Measurements from ENCODE around the gene ZFYVE28.
"Not testable (repeated sequence)": the region's sequence is repeated elsewhere in the genome, so short reads cannot be mapped to it uniquely, and the experiment has no call there.

ZFYVE28 gene

DNA sequence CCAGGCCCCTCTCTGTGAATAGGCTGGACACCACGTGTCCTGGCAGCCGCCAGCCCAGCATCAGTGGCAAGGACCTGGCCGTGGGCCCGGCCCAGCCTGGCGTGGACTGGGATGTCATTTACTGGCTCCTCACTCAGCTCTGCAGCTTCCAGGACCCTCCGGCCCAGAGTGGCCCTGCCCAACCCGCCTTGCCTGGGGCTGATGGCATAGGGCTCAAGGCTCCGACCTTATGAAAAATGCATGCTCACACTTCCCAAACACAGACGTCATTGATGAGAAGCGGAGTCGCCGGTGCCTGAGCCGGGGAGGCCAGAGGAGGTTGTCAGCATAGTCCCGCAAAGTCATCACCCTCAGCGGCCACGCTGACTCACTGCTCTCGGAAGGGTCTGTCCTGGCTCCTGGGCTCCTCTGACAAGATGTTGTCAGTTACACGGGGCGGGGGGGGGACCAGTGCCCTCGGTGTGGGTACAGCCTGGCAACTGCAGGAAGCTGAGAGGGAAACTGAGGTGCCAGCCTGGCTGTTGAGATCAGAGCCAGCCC, 14.6 kb upstream of the ZFYVE28 start:
- H3K9me3 ChIP-seq: no peaks in the 10 kb centered on the region
- no peaks in the 10 kb centered on the region for H3K36me3 ChIP-seq
- no peaks in the 10 kb centered on the region for H3K27me3 ChIP-seq
- H3K27ac ChIP-seq: no peak overlapping the region
- H3K4me1 ChIP-seq (ENCODE audit: control insufficient read depth in 1 of 2, insufficient read depth in 1 of 2, low read depth in 1 of 2, low read length in 1 of 2): no peaks in the 10 kb centered on the region
- no peak overlapping the region for H3K4me3 ChIP-seq (ENCODE audit: low read depth in 1 of 2, low read length in 1 of 2)
- TF ChIP-seq, protein P1, sequence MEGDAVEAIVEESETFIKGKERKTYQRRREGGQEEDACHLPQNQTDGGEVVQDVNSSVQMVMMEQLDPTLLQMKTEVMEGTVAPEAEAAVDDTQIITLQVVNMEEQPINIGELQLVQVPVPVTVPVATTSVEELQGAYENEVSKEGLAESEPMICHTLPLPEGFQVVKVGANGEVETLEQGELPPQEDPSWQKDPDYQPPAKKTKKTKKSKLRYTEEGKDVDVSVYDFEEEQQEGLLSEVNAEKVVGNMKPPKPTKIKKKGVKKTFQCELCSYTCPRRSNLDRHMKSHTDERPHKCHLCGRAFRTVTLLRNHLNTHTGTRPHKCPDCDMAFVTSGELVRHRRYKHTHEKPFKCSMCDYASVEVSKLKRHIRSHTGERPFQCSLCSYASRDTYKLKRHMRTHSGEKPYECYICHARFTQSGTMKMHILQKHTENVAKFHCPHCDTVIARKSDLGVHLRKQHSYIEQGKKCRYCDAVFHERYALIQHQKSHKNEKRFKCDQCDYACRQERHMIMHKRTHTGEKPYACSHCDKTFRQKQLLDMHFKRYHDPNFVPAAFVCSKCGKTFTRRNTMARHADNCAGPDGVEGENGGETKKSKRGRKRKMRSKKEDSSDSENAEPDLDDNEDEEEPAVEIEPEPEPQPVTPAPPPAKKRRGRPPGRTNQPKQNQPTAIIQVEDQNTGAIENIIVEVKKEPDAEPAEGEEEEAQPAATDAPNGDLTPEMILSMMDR (IDR thresholded peaks at IDR 0.05): no peak

DNA sequence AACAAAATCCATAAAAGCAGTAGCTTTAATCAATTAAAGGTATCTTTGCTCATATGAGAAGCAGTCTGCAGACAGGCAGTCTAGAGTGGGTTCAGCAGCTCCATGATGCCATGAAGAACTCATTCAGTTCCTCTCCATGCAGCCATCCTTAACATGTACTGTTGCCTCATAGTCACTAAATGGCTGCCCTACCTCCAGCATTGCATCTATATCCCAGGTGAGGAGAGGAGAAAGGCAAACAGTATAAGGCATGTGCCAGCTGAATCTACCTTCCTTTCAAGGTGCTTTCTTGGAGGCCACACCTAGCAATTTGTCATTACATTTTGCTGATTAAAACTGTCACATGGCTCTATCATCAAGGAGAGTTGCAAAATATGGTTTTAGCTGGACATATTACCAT, 13.6 kb upstream of the ZFYVE28 start:
- Histone ChIP-seq H3K4me3 (ENCODE audit: low read depth in 1 of 2, low read length in 1 of 2) (no peak overlapping the region), H3K4me1 (ENCODE audit: control insufficient read depth in 1 of 2, insufficient read depth in 1 of 2, low read depth in 1 of 2, low read length in 1 of 2) (no peaks in the 10 kb centered on the region), H3K27me3 (no peaks in the 10 kb centered on the region), H3K27ac (no peak overlapping the region), H3K9me3 (no peaks in the 10 kb centered on the region), H3K36me3 (no peaks in the 10 kb centered on the region)
- TF ChIP-seq, protein P1 (IDR thresholded peaks at IDR 0.05): no peak

DNA sequence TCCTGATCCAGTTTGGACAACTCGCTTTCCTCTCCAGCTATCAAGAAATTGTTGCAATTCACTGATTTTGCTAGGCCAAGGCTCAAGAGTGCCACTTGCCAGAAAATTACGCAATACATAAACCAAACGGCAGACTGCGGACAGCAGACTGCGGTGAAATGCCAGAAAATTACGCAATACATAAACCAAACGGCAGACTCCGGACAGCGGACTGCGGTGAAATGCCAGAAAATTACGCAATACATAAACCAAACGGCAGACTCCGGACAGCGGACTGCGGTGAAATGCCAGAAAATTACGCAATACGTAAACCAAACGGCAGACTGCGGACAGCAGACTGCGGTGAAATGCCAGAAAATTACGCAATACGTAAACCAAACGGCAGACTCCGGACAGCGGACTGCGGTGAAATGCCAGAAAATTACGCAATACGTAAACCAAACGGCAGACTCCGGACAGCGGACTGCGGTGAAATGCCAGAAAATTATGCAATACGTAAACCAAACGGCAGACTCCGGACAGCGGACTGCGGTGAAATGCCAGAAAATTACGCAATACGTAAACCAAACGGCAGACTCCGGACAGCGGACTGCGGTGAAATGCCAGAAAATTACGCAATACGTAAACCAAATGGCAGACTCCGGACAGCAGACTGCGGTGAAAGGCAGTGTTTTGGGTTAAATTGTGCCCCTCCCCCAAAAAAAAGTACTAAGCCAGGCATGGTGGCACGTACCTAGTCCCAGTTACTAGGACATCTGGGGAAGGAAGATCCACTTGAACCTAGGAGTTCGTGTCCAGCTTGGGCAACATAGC, 11.7 kb upstream of the ZFYVE28 start:
- not testable (repeated sequence) for H3K27me3 ChIP-seq; H3K4me3 ChIP-seq (ENCODE audit: low read depth in 1 of 2, low read length in 1 of 2); H3K4me1 ChIP-seq (ENCODE audit: control insufficient read depth in 1 of 2, insufficient read depth in 1 of 2, low read depth in 1 of 2, low read length in 1 of 2); H3K27ac ChIP-seq; H3K36me3 ChIP-seq; H3K9me3 ChIP-seq

DNA sequence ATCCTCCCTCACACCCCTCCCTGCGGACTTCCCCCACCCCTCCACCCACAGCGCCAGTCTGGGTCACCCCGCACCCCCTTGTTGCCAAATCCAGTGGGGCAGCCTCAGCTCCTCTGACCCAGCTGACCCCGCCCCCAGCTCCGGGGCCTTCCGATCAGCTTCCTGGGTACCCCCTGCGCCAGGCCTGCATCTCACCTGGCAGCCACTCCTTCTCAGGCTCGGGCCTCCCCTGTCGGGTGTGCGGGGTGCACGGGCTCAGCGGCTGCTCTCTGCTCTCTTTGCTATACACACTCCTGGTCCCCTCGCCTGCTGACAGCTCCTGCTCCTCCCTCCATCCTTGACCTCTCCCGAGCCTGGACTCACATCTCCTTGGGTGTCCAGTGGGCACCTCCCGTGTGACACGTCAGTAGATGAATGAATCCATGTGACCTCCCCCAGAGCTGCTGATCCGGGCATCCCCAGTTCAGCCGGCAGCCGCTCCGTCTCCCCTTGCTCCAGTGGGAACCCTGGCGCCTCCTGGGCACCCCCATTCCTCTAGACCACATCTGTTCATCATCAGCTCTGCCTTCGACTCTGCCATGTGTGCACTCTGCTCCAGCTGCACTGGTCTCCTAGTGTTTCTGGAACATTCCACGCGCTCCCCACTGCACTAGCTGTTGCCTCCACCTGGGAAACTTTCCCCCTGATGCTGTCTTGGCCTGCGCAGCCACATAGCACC, 10.2 kb upstream of the ZFYVE28 start:
- Histone ChIP-seq H3K36me3 (no peaks in the 10 kb centered on the region), H3K4me3 (ENCODE audit: low read depth in 1 of 2, low read length in 1 of 2) (no peak overlapping the region), H3K4me1 (ENCODE audit: control insufficient read depth in 1 of 2, insufficient read depth in 1 of 2, low read depth in 1 of 2, low read length in 1 of 2) (no peaks in the 10 kb centered on the region), H3K9me3 (no peaks in the 10 kb centered on the region), H3K27me3 (no peaks in the 10 kb centered on the region), H3K27ac (no peak overlapping the region)
- TF ChIP-seq, protein P1 (IDR thresholded peaks at IDR 0.05): no peak

DNA sequence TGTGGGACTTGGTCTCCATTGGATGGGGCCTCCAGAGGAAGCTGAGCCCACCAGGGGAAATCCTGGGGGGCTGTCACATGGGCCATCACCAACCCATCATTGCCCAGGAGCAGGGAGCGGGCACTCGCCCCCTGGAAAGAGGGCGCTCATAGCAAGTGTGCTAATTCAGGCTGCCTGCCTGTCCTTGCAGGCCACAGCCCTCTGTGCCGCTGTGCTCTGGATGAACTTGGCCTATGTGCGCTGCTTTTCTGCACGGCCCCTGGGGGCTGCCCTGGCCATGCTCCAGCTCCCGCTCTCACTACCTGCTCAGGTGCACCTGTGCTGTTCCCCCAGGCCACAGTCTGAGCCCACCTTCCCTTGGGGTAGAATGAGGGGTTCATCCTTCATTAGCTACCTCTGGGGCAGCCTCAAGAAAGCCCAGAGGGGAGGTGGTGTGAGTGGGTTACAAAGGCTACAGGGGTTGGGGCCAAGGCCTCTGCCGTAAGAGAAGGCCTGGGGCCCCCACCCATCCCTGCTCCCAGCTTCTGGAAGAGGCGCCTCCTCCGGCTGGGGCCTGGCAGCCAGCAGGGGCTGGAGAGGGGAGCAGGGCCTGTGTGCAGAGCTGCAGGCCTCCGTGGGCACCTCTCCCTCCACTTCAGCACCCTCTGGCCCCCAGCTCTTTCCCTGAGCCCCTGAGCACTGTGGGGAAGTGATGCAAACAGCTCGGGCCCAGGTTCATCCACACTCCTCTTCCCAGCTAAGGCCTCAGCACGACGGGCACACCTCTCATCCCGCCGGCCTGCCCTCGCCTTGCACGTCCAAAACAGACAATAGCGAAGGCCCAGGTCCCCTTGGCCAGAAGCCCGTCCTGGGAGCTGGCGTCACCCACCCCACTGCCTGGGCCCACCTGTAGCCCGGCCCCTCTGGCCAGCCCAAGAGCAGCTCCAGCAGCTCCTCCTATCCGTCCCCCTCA, 9.2 kb upstream of the ZFYVE28 start:
- TF ChIP-seq, protein P1 (IDR thresholded peaks at IDR 0.05): no peak
- Histone ChIP-seq H3K9me3 (no peaks in the 10 kb centered on the region), H3K36me3 (no peaks in the 10 kb centered on the region), H3K4me3 (ENCODE audit: low read depth in 1 of 2, low read length in 1 of 2) (no peak overlapping the region), H3K4me1 (ENCODE audit: control insufficient read depth in 1 of 2, insufficient read depth in 1 of 2, low read depth in 1 of 2, low read length in 1 of 2) (no peaks in the 10 kb centered on the region), H3K27ac (no peak overlapping the region), H3K27me3 (peaks cover 5% of the 10 kb centered on the region)

All from neutrophil (primary cell).